Measurements from ENCODE around the gene KCNS1.

KCNS1 gene

DNA sequence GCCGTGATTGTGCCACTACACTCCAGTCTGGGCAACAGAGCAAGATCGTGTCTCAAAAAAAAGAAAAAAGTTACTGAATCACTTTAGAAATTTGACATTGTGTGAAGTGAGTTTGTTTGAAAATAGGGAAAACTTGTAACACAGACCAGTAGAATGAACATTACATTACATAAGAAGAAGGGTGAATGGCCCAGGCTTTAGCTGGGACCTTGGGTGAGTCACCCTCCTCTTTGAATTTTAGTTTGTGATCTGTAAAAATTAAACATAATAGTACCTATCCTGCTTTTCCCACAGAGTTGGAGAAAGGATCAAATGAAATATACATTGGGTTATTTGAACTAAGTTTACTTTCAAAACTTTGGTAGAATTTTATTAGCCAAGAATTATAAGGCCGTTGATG is 56.3 kb downstream of the KCNS1 start:
- ChIA-PET CTCF (interaction anchor here (0.6 to 11.6 kb wide), 40 partner anchors 9 to 275 kb away, joined by 3 to 297 read pairs (median 6); partner anchors contain the start of genes KCNS1, WFDC12 and WFDC5), POLR2A (interaction anchor here (0.6 kb wide), 1 partner anchor 52 kb away, joined by 4 read pairs; no protein-coding TSS in a partner anchor)
- no peak overlapping the region for H3K4me3 ChIP-seq (ENCODE audit: low read depth, low read length)
- TF ChIP-seq, protein P1, sequence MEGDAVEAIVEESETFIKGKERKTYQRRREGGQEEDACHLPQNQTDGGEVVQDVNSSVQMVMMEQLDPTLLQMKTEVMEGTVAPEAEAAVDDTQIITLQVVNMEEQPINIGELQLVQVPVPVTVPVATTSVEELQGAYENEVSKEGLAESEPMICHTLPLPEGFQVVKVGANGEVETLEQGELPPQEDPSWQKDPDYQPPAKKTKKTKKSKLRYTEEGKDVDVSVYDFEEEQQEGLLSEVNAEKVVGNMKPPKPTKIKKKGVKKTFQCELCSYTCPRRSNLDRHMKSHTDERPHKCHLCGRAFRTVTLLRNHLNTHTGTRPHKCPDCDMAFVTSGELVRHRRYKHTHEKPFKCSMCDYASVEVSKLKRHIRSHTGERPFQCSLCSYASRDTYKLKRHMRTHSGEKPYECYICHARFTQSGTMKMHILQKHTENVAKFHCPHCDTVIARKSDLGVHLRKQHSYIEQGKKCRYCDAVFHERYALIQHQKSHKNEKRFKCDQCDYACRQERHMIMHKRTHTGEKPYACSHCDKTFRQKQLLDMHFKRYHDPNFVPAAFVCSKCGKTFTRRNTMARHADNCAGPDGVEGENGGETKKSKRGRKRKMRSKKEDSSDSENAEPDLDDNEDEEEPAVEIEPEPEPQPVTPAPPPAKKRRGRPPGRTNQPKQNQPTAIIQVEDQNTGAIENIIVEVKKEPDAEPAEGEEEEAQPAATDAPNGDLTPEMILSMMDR (IDR thresholded peaks at IDR 0.05; ENCODE audit: insufficient read depth, low read length, missing control alignments) = no peak
- no peak for DNase-seq (ENCODE audit: low read depth, low spot score)

DNA sequence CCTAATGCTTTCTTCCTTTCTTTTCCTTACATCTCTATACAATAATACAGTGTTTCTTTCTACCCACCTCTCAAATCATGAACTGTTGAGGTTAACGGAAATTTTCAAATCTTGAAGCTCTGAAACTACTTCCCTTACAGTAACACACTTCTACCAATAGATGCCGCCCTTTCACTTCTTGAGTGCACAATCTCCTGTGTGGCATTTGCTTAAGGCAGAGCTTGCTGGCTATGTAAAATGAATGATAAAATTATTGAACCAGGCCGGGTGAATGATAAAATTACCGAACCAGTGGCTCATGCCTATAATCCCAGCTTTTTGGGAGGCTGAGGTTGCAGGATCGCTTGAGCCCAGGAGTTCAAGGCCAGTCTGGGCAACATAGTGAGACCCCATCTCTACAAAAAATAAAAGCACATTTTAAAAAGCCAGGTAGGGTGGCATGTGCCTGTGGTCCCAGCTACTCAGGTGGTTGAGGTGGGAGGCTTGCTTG is 56.8 kb downstream of the KCNS1 start:
- ChIA-PET CTCF (interaction anchor here (0.6 to 11.6 kb wide), 44 partner anchors 9 to 275 kb away, joined by 3 to 297 read pairs (median 6); partner anchors contain the start of genes KCNS1, MATN4, WFDC12 and WFDC5), POLR2A (interaction anchor here (0.6 kb wide), 1 partner anchor 52 kb away, joined by 4 read pairs; no protein-coding TSS in a partner anchor)
- peak; percentile 36 for DNase-seq (ENCODE audit: low read depth, low spot score)
- H3K4me3 ChIP-seq (ENCODE audit: low read depth, low read length) = no peak overlapping the region
- TF ChIP-seq, protein P1 (IDR thresholded peaks at IDR 0.05; ENCODE audit: insufficient read depth, low read length, missing control alignments) = peak; percentile 77

DNA sequence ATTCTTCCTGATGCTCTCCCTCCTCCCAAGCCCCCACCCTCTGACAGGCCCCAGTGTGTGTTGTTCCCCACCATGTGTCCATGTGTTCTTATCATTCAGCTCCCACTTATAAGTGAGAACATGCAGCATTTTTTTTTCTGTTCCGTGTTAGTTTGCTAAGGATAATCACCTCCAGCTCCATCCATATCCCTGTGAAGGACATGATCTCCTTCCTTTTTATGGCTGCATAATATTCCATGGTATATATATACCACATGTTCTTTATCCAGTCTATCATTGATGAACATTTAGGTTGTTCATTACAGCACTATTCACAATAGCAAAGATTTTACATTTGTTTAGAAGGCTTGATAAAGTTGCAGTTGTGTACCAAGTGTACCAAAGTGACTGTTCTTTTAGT is 57.9 kb downstream of the KCNS1 start:
- ChIA-PET POLR2A (no interaction called here), CTCF (interaction anchor here (0.6 to 11.6 kb wide), 22 partner anchors 10 to 276 kb away, joined by 3 to 297 read pairs (median 16); partner anchors contain the start of genes KCNS1 and WFDC5)
- no peak overlapping the region for H3K4me3 ChIP-seq (ENCODE audit: low read depth, low read length)
- no peak for DNase-seq (ENCODE audit: low read depth, low spot score)
- TF ChIP-seq, protein P1 (IDR thresholded peaks at IDR 0.05; ENCODE audit: insufficient read depth, low read length, missing control alignments) = no peak
